GM12878 (cell line): ENCODE results near the gene FOXP4. TPM values are rescaled to one million over a fixed set of nuclear protein-coding genes. Genes with fewer than 3 reads are reported as not detected.

Experiments used
- ATAC-seq: fragments of 200-7000 bp; cut with Tn5 transposase; 3 replicates; pipeline ENCODE4 v1.9.1; 2020; ENCODE audit warnings: mild to moderate bottlenecking, moderate library complexity
- BruUV-seq: library from RNA; stranded (reverse); fragments of 400-500 nt; replicated peaks from 2 replicates; lab custom pipeline; 2021; lab: Mats Ljungman, UMichigan
- CTCF ChIA-PET: fragments of 300-600 bp; sonication (Branson Sonifier 250); formaldehyde crosslinking; extraction: SDS; loops from one replicate; lab custom pipeline; 2021; ENCODE audit warnings: inconsistent platforms; lab: Yijun Ruan, JAX
- POLR2A ChIA-PET: fragments of 350-600 bp; formaldehyde crosslinking; extraction: SDS; loops from one replicate; lab custom pipeline; 2021; ENCODE audit warnings: inconsistent platforms; lab: Charles Lee
- RAD21 ChIA-PET: fragments of 300-600 bp; sonication (Branson Sonifier 250); formaldehyde crosslinking; loops from one replicate; lab custom pipeline; 2023; ENCODE audit warnings: antibody characterized with exemption; ENCODE audit not compliant: unreplicated experiment; lab: Charles Lee
- SMC1A ChIA-PET: fragments of 300-600 bp; sonication (Branson Sonifier 250); formaldehyde crosslinking; loops from one replicate; lab custom pipeline; 2023; ENCODE audit not compliant: unreplicated experiment, uncharacterized antibody; lab: Charles Lee
- DNase-seq: peaks from one replicate; pipeline ENCODE4 v3.0.0-alpha.2; 2011; ENCODE audit warnings: low read depth, low spot score
- FAIRE-seq: peaks from 3 replicates; lab custom pipeline; 2011; peaks lifted over from hg19 to GRCh38; lab: Jason Lieb, UNC
- H2AFZ ChIP-seq: 2 replicates; pipeline ENCODE4 v1.6.0; 2011; ENCODE audit warnings: low read depth, low read length, control low read depth; ENCODE audit not compliant: control insufficient read depth
- H3K27ac ChIP-seq: 2 replicates; pipeline ENCODE4 v1.5.1; 2011; ENCODE audit warnings: control low read depth; ENCODE audit not compliant: control insufficient read depth, insufficient read depth
- H3K27me3 ChIP-seq, 2 experiments: replicated peaks in 1 of 2; 2 replicates each; pipeline versions ENCODE4 v1.6.0 to v1.6.1; 2011; ENCODE audit warnings: low read length in 1 of 2; ENCODE audit not compliant: control insufficient read depth in 2 of 2, insufficient read depth in 2 of 2
- H3K36me3 ChIP-seq, 2 experiments: 2 replicates each; pipeline ENCODE4 v1.5.1; 2011; ENCODE audit warnings: low read length in 1 of 2; ENCODE audit not compliant: control insufficient read depth in 2 of 2, insufficient read depth in 2 of 2
- H3K4me1 ChIP-seq: 2 replicates; pipeline ENCODE4 v1.6.1; 2011; ENCODE audit warnings: mild to moderate bottlenecking, low read length, moderate library complexity, mixed read lengths; ENCODE audit not compliant: control insufficient read depth, insufficient read depth
- H3K4me2 ChIP-seq: 2 replicates; pipeline ENCODE4 v1.6.0; 2011; ENCODE audit warnings: control low read depth; ENCODE audit not compliant: control insufficient read depth, insufficient read depth
- H3K4me3 ChIP-seq: fragments of 200-600 bp; sonication (generic); 2 replicates; pipeline ENCODE4 v1.5.1; 2016
- H3K79me2 ChIP-seq: 2 replicates; pipeline ENCODE4 v1.6.0; 2011; ENCODE audit warnings: low read length; ENCODE audit not compliant: control insufficient read depth, insufficient read depth
- H3K9ac ChIP-seq: 2 replicates; pipeline ENCODE4 v1.8.0; 2011; ENCODE audit warnings: low read length, control low read depth, mixed read lengths; ENCODE audit not compliant: control insufficient read depth, insufficient read depth
- H3K9me3 ChIP-seq: replicated peaks from 3 replicates; pipeline ENCODE4 v1.5.1; 2011; ENCODE audit warnings: mild to moderate bottlenecking, low read length; ENCODE audit not compliant: control insufficient read depth, insufficient read depth
- H4K20me1 ChIP-seq: 2 replicates; pipeline ENCODE4 v1.6.0; 2011; ENCODE audit not compliant: control insufficient read depth, insufficient read depth
- CBX5 ChIP-seq: sonication (generic); IDR thresholded peaks from 2 replicates; pipeline ENCODE4 v1.6.1; 2016; ENCODE audit warnings: low read depth, moderate library complexity, mild to moderate bottlenecking, inconsistent platforms
- FOS ChIP-seq: IDR thresholded peaks from 3 replicates; pipeline ENCODE4 v1.6.1; 2011; ENCODE audit warnings: borderline replicate concordance; ENCODE audit not compliant: insufficient read length; ENCODE audit errors: extremely low read depth
- GABPA ChIP-seq: IDR thresholded peaks from 2 replicates; pipeline ENCODE4 v1.6.1; 2014; ENCODE audit warnings: antibody characterized with exemption, low read depth, mild to moderate bottlenecking, inconsistent platforms
- GATAD2B ChIP-seq: fragments of 450-650 bp; conservative IDR thresholded peaks from 2 replicates; pipeline ENCODE4 v1.6.1; 2017; ENCODE audit warnings: low read depth, mild to moderate bottlenecking, moderate library complexity
- MEF2A ChIP-seq: IDR thresholded peaks from 2 replicates; pipeline ENCODE4 v1.6.1; 2011; ENCODE audit warnings: low read depth, mild to moderate bottlenecking, low read length, moderate library complexity; ENCODE audit not compliant: insufficient read depth
- POLR2AphosphoS5 ChIP-seq: IDR thresholded peaks from 2 replicates; pipeline ENCODE4 v1.6.1; 2011; ENCODE audit warnings: mild to moderate bottlenecking, low read length, inconsistent platforms
- RUNX3 ChIP-seq: IDR thresholded peaks from 2 replicates; pipeline ENCODE4 v1.6.1; 2012; ENCODE audit warnings: low read length, inconsistent platforms
- SIN3A ChIP-seq: IDR thresholded peaks from 2 replicates; pipeline ENCODE4 v1.6.1; 2012; ENCODE audit warnings: low read depth, low read length, improper control_type of control experiment
- SMC3 ChIP-seq: IDR thresholded peaks from 2 replicates; pipeline ENCODE4 v1.6.1; 2011; ENCODE audit warnings: low read length, improper control_type of control experiment, borderline replicate concordance
- TARDBP ChIP-seq: IDR thresholded peaks from 2 replicates; pipeline ENCODE4 v1.6.1; 2016; ENCODE audit warnings: borderline replicate concordance
- TBL1XR1 ChIP-seq: IDR thresholded peaks from 2 replicates; pipeline ENCODE4 v1.6.1; 2012; ENCODE audit warnings: low read depth, low read length, improper control_type of control experiment
- ZNF207 ChIP-seq: fragments of 450-650 bp; IDR thresholded peaks from 2 replicates; pipeline ENCODE4 v1.6.1; 2014; ENCODE audit warnings: antibody characterized with exemption, mild to moderate bottlenecking, borderline replicate concordance
- WGBS: methylation state at CpG from one replicate; pipeline ENCODE4 v1.1.6; 2016; ENCODE audit warnings: low lambda C conversion rate; ENCODE audit not compliant: insufficient replicate concordance, insufficient coverage; ENCODE audit errors: missing lambda C conversion rate; 5-methylcytosine and 5-hydroxymethylcytosine counted together
- in situ Hi-C: fragments of 300-500 bp; cut with MboI; formaldehyde crosslinking; loops from 9 replicates; pipeline ENCODE4 v1.14.3; 2018; ENCODE audit warnings: mixed read lengths
- intact Hi-C: fragments of 100-400 bp; cut with micrococcal nuclease; formaldehyde crosslinking; loops from one replicate; pipeline ENCODE4 v1.14.2; 2022; ENCODE audit not compliant: unreplicated experiment
- polyA plus RNA-seq, 11 experiments: library from polyadenylated mRNA; depleted of rRNA in 4 of 11; unstranded in 6 of 11; stranded (reverse) in 5 of 11; fragments of >200 nt; fragmentation: Nextera tagmentation in 4 of 11; fragmentation: Illumina TruSeq in 1 of 11; extraction: Ambion mirVana in 4 of 11; extraction: Trizol in 1 of 11; gene quantifications; 1 replicate in 1 of 11; 2 replicates in 10 of 11; pipeline versions ENCODE4 v1.2.1 to v1.2.3, GENCODE V29; 2011 to 2016; ENCODE audit warnings: inconsistent platforms in 2 of 11, missing spikeins in 2 of 11, low read depth in 1 of 11
- total RNA-seq, 4 experiments: library from RNA; depleted of rRNA in 3 of 4; stranded (reverse); fragments of >200 nt in 3 of 4; fragmentation: Illumina TruSeq in 1 of 4; extraction: Trizol in 1 of 4; gene quantifications; 2 replicates each; pipeline versions ENCODE4 v1.2.1 to v1.2.3, GENCODE V29; 2013 to 2021
- TF ChIP-seq, protein P1 (sequence below): fragments of 450-650 bp; IDR thresholded peaks from 2 replicates; pipeline ENCODE4 v1.6.1; 2017; ENCODE audit warnings: mild to moderate bottlenecking
- TF ChIP-seq, protein P2 (sequence below): IDR thresholded peaks from 2 replicates; pipeline ENCODE4 v1.6.1; 2012; ENCODE audit warnings: low read length, inconsistent platforms

Gene FOXP4
- total and polyA plus RNA-seq, 10 of the 15 experiments (the other 5 are each of a cell fraction or from before 2014, with no cell fraction given) = 0.31 to 46.1 (median 2.3) TPM

DNA sequence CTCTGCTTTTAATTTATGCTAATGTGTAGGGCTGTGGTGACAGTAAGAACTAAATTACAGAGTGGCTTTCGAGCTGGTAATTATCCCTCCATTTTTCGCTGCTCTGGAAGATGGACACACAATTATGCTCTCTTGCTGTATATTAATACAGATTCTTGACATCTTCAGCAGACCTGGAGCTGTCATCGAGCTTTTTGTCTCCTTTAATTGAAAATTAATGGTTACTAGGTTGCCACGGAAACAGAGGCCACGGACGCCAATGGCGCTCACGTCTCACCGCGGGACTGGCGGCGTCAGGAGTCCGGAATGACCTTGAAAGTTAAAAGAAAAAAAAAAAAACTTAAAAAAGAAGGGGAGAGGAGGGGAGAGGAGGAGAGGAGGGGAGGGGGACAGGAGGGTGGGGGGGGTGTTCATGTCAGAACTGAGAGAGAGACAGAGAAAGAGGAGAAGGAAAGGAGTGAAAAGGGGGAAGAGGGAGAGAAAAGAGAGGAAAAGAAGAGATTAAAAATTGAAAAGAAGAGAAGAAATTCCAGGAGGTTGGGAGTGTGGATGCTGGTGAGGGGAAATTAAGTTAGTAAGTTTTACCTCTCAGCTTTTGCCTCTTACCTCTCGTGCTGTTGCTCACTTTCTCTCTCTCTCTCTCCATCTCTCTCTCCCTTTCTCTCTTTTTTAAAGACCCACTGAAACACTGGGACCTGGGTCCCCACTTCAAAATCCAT is 22.1 kb upstream of the FOXP4 start:
- no peak overlapping the region for H3K4me3 ChIP-seq
- H3K4me2 ChIP-seq = no peak overlapping the region
- RAD21 ChIA-PET = no interaction called here
- H3K27ac ChIP-seq = no peak overlapping the region
- no peak overlapping the region for H2AFZ ChIP-seq
- no TSS peak for BruUV-seq
- intact Hi-C loops = no loop called here
- no peaks in the 10 kb centered on the region; the same call in 1 of the 2 replicates for H3K4me1 ChIP-seq
- no peaks in the 10 kb centered on the region for H4K20me1 ChIP-seq
- CTCF ChIA-PET = interaction anchor here (0.5 to 1.9 kb wide), 3 partner anchors 13 to 99 kb away, joined by 3 to 5 read pairs (median 3); no protein-coding TSS in a partner anchor
- peaks cover 0 to 2% of the 10 kb centered on the region in 2 experiments; a peak in 1 of 4 replicates for H3K27me3 ChIP-seq
- in situ Hi-C loops = no loop called here
- H3K79me2 ChIP-seq = no peaks in the 10 kb centered on the region
- WGBS = 70% methylated on average over 14 of the region's 14 CpGs
- no peaks in the 10 kb centered on the region for H3K36me3 ChIP-seq
- TF ChIP-seq RUNX3 (no peak), SMC3 (no peak)
- FAIRE-seq (no peak), DNase-seq (no peak), ATAC-seq (no peak)
- POLR2A ChIA-PET = interaction anchor here (0.7 kb wide), 1 partner anchor 15 kb away, joined by 3 read pairs; no protein-coding TSS in a partner anchor
- H3K9me3 ChIP-seq = no peaks in the 10 kb centered on the region
- SMC1A ChIA-PET = interaction anchor here (1.9 kb wide), 1 partner anchor 18 kb away, joined by 4 read pairs; no protein-coding TSS in a partner anchor
- no peak overlapping the region for H3K9ac ChIP-seq

DNA sequence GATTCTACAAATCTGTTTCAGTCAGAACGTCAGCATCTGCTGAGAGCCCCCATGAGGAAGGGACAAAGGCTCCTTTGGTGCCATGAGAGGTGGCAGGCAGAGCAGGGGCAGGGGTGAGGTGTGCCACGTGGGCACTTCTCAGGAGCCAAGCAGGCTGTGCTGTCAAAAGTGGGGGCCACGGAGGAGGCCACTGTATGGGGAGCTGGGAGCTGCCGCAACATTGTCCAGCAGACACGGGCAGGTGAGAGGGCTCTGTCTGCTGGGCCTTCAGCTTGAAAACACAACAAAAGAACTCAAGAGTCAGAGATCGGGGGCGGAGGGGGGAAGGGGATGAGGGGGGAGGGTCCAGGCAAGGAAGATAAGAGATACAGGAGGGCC is 21.6 kb upstream of the FOXP4 start:
- no peak overlapping the region for H3K9ac ChIP-seq
- no peaks in the 10 kb centered on the region for H4K20me1 ChIP-seq
- no peaks in the 10 kb centered on the region for H3K79me2 ChIP-seq
- intact Hi-C loops (no loop called here), in situ Hi-C loops (no loop called here)
- no peak overlapping the region for H3K4me3 ChIP-seq
- no peak overlapping the region for H2AFZ ChIP-seq
- TF ChIP-seq, protein P1, sequence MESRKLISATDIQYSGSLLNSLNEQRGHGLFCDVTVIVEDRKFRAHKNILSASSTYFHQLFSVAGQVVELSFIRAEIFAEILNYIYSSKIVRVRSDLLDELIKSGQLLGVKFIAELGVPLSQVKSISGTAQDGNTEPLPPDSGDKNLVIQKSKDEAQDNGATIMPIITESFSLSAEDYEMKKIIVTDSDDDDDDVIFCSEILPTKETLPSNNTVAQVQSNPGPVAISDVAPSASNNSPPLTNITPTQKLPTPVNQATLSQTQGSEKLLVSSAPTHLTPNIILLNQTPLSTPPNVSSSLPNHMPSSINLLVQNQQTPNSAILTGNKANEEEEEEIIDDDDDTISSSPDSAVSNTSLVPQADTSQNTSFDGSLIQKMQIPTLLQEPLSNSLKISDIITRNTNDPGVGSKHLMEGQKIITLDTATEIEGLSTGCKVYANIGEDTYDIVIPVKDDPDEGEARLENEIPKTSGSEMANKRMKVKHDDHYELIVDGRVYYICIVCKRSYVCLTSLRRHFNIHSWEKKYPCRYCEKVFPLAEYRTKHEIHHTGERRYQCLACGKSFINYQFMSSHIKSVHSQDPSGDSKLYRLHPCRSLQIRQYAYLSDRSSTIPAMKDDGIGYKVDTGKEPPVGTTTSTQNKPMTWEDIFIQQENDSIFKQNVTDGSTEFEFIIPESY = no peak
- TF ChIP-seq ZNF207 = no peak
- no peak for TF ChIP-seq GABPA
- TF ChIP-seq POLR2AphosphoS5 = no peak
- TF ChIP-seq CBX5 = no peak
- no peak for TF ChIP-seq TARDBP
- TF ChIP-seq SIN3A = no peak
- TF ChIP-seq TBL1XR1 = no peak
- TF ChIP-seq GATAD2B = no peak
- TF ChIP-seq FOS = no peak
- no peak for TF ChIP-seq MEF2A
- TF ChIP-seq, protein P2, sequence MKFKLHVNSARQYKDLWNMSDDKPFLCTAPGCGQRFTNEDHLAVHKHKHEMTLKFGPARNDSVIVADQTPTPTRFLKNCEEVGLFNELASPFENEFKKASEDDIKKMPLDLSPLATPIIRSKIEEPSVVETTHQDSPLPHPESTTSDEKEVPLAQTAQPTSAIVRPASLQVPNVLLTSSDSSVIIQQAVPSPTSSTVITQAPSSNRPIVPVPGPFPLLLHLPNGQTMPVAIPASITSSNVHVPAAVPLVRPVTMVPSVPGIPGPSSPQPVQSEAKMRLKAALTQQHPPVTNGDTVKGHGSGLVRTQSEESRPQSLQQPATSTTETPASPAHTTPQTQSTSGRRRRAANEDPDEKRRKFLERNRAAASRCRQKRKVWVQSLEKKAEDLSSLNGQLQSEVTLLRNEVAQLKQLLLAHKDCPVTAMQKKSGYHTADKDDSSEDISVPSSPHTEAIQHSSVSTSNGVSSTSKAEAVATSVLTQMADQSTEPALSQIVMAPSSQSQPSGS = no peak
- TF ChIP-seq RUNX3 = no peak
- FAIRE-seq (no peak), DNase-seq (no peak), ATAC-seq (no peak)
- H3K36me3 ChIP-seq = no peaks in the 10 kb centered on the region
- RAD21 ChIA-PET = no interaction called here
- H3K27me3 ChIP-seq = peaks cover 0 to 2% of the 10 kb centered on the region in 2 experiments; a peak in 1 of 4 replicates
- no peaks in the 10 kb centered on the region; the same call in 1 of the 2 replicates for H3K4me1 ChIP-seq
- SMC1A ChIA-PET = no interaction called here
- CTCF ChIA-PET = interaction anchor here (1.3 kb wide), 1 partner anchor 8 kb away, joined by 3 read pairs; no protein-coding TSS in a partner anchor
- no peak overlapping the region for H3K4me2 ChIP-seq
- POLR2A ChIA-PET = no interaction called here
- BruUV-seq = no TSS peak
- H3K27ac ChIP-seq = no peak overlapping the region
- WGBS = 2% methylated on average over 3 of the region's 7 CpGs
- no peaks in the 10 kb centered on the region for H3K9me3 ChIP-seq
